ENCODE measurements around the gene IMPDH1.

IMPDH1 gene

DNA sequence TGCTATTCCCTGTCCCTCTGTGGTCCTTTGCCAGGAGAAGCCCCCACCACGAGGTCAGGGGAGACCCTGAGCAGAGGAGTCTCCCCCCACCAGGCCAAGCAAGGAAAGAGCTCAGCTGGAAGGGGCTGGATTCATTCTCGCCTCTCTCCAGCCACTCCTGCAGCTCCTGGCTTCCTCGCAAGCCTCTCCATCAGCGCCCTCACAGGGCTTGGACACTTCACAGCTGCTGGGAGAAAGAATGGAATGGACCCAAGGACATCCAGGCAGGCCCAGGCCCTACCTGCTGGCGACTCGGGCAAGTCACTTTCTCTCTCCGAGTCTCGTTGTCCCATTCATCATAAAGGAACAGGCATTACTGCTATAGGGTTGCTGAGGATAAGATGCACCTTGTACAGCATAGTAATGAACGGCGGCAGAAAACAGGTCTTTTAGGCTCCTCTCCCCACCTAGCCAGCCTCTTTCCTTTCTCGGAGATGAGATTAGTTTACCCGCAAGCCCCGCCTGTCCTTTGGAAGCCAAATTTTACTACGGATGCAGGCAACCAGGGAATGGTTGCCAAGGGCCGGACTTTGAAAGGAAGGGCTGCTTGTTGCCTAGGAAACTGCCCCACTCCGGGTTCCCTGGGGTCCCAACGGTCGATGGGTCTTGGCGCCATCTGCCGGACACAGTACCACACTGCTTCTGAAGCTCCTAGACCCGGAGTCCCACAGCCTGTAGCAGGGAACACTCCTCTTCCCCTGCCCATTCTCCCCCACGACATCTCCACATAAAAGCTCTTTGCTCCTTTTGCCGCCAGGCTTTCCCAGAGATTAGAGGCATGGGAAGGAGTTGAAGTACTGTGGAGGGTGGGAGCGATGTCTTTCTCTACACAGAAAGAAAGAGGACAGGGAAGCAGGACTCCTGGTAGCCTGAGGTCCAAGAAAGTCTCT lies 22.3 kb downstream of the IMPDH1 start:
- FAIRE-seq: no peak

DNA sequence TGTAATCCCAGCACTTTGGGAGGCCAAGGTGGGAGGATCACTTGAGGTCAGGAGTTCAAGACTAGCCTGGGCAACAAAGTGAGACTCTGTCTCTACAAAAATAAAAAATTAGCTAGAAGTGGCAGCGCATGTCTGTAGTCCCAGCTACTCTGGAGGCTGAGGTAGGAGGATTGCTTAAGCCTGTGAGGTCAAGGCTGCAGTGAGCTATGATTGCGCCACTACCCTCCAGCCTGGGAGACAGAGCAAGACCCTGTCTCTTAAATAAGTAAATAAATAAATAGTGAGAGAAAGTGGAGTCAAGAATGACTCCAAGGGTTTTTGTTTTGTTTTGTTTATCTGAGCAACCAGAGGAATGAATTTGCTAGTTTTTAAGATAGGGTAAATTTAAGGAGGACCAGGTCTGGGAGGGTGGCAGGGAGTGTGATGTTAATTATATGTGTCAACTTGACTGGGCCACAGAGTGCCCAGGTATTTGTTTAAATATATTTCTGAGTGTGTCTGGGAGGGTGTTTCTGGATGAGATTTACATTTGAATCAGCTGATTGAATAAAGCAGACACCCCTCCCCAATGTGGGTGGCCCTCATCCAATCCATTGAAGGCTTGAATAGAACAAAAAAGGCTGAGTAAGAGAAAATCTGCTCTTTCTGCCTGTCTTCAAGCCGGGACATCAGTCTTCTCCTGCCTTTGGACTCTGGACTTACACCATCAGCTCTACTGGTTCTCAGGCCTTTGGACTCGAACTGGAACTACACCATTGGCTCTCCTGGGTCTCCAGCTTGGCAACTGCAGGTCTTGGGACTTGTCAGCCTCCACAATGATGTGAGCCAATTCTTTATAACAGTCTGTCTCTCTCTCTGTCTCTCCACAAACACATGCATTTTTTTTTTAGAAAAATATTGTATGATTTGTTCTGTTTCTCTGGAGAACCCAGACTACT lies 23.5 kb downstream of the IMPDH1 start:
- FAIRE-seq: no peak

DNA sequence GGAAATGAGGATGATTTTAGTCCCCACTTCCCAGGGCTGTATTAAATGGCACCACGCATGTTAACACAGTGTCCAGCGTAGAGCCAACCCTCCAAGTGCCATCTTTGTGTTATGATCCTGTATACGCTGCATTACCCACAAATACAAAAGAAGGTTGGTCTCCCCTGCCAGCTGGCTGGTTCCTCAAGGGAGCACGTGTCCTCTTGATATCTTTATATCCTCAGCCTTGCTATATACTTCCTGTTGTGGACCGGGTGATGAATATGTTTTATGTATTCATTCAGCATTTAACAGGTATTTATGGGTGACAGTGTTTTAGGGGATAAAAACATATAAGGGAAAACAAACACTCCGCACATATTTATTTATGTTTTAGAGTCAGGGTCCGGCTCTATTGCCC lies 25.1 kb downstream of the IMPDH1 start:
- FAIRE-seq: no peak

DNA sequence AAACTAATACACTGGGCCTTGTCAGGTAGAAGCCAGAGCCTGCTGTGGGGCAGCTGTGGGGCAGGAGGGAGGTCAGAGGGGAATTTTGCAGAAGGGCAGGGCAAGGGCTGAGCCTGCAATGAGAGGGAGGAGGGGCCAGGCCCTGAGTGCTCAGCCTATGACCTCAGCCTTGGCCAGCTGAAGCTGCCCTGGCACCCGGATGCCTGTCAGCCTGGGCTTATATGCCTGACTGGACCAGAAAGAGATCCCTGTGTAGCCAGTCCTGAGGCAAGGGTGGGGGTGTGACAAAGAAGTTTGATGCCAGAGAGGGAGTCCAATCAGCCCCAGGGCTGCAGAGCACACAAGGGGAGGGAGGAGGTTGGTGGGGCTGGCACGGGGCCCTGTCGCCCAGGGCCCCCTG lies 26.0 kb downstream of the IMPDH1 start:
- FAIRE-seq: no peak

DNA sequence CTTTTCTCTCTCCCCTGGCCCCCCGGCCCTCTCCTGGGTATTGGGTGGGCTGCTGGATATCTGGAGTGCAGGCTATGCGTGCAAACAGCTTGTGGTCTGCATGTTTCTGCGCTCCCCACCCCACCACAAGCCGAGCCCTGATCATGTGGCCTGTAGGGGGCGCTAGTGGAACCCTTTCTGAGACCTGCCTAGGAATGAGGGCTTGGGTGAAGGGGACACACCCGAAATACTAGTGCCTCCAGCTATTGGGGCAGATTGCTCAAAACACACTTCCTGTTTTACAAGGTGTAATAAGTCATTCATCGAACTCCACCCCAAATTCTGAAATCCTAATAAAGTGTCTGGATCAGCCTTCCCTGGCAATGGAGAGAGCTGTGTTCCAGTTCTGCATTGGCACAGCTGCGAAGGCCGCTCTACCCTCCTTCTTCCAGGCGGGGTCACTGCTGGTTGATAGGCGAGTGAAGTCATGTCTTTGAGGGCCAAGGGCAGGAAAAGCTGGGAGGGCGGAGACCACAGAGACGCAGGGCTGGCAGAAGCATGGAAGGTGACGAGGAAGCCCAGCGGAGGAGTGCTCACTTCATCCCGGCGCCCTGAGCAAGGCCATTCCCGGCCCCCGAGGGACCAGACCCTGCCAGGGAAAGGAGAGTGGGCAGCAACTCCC lies 28.5 kb downstream of the IMPDH1 start:
- FAIRE-seq: no peak

DNA sequence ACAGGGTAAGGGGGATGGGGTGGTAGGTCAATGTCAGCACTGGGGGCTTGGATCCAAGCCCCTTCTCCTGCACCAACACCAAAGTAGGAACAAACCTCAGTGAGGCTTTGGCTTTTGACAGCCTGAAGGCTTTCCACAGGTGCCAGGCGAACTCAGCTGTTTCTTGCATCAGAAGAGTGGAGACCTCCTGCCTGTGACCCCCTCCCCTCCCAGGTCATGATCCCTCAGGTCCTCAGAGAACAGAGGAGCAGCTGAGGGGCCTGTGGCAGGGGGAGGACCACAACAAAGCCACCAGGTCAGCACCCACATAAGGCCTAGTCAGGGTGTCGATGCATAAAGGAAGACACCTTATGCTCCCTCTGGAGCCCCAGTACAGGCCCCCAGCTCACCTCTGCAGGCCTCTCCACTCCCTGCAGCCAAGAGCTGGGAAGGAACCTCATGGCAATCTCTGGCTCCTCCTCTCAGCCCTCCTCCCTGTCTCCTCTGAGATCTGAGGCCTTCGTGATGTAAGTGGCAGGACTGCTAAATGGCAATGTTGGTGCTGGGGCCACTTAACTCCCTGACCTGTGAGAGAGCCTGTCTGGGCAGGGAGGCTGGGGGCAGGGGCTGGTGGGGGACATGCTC lies 29.2 kb downstream of the IMPDH1 start:
- no peak for FAIRE-seq

DNA sequence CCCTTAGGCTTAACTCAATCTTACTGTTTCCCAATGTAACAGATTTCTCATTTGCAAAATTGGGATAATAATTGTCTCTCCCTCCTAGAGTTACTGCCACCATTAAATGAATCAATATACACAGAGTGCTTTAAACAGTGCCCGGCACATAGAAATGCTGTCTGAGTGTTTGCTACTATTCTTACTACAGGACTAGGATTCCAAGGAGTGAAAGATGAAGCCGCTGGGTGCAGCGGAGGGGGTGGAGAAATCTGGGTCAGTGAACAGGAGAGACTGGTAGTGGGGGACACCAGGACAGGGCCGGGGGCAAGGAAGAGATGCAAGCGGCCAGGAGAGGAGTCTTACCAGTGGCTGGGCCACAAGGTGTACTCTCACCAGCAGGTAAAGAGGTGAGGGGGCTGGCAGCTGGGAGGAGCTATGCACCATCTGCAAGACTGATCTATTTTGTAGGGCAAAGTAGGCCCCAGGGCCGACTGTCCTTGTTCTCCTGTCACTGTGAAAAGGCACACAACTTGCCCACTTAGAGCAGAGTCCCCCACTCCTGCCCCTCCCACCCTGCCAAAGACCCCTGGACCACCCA lies 29.8 kb downstream of the IMPDH1 start:
- FAIRE-seq: no peak

DNA sequence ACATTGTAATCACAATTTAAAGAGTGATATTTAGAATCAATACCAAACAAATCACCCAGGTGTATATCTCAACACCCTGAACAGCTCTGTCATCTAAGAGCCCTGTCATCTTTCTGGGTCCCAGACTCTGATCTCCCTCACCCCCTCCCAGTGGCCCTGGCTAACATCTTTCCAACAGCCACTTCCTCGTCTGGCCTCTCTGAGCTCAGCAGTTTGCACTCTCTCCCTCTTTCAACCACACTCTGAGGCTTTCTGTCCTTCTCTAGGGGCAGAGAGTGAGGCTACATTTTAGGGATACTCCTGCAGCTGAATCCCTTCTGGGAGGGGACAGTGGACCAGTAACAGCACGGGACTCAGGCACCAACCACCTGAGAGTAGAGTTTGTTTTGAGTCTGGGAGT lies 31.1 kb downstream of the IMPDH1 start:
- no peak for FAIRE-seq

DNA sequence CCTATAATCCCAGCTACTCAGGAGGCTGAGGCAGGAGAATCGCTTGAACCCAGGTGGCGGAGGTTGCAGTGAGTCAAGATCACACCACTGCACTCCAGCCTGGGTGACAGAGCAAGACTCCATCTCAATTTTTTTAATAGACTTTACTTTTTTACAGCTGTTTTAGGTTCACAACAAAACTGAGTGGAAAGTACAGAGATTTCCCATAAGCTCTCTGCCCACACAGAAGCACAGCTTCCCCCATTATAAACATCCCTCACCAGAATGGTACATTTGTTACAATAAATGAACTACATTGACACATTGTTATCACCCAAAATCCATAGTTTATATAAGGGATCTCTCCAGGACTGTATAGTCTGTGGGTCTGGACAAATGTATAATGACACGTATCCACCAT lies 33.7 kb downstream of the IMPDH1 start:
- FAIRE-seq: no peak

DNA sequence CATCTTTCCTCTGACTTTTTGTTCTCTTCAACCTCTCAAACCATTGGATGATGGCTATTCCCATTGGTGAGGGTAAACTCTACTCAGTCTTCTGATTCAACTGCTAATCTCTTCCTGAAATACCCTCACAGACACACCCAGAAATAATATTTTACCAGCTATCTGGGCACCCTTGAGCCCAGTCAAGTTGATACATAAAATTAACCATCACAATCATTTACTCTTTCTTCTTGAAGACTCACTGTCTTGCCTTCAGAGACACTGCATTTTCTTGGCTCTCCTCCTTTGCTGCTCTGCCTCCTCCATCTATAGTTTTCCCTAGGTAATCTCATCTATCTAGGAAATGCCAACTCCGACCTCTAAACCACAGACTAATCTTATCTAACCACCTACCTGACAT lies 35.7 kb downstream of the IMPDH1 start:
- FAIRE-seq: no peak

DNA sequence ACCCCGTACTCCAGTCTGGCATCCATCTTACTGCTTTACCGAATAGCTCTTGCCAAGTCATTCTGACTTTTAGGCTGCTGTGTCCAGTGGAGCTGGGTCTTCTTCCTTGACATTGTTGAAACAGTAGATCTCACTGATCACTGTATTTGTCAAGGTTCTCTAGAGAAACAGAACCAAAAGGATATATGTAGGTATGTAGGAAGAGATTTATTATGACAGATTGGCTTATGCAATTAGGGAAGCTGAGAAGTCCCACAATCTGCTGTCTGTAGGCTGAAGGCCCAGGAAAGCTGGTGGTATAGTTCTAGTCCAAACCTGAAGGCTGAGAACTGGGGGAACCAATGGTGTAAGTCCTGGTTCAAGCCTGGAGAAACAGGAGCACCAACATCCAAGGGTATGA lies 36.2 kb downstream of the IMPDH1 start:
- no peak for FAIRE-seq

DNA sequence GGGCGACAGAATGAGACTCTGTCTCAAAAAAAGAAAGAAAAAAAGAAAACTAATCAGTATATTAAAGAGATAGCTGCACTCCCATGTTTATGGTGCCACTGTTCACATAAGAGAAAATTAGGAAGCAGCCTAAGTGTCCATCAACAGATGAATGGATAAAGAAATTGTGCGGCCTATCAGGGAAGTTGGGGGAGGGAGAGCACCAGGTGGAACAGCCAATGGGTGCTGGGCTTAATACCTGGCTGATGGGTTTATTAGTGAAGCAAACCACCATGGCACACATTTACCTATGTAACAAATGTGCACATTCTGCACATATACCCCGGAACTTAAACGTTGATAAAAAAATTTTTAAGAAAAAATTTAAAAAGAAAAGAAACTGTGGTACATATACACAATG lies 39.3 kb downstream of the IMPDH1 start:
- no peak for FAIRE-seq

DNA sequence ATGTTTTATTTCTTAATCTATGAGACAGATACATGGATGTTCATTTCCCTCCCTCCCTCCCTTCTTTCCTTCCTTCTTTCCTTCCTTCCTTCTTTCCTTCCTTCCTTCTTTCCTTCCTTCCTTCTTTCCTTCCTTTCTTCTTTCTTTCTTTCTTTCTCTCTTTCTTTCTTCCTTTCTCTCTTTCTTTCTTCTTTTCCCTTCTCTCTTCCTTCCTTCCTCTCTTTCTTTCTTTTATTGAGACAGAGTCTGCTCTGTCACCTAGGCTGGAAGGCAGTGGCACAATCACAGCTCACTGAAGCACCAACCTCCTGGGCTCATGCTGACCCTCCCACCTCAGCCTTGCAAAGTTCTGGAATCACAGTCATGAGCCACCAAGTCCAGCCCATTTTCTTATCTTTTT lies 42.8 kb downstream of the IMPDH1 start:
- FAIRE-seq: no peak

DNA sequence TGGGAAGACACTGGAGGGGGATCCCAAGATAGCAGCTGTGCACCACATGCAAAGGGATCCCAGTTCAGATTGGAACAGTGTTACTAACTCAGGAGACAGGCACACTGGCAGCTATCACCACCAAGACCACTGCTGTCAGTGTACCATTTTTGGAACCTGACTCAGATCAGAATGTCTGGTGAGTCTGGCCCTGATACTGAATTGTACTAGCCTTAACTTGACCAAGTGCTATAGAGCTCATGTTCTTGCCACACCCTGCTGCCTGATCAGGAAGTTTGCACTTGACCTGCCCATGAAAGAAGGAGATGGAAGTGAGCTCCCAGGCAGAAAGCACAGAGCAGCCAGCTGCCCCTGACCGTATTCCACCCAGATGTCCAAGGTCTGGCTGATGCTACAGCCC lies 43.5 kb downstream of the IMPDH1 start:
- FAIRE-seq: no peak

DNA sequence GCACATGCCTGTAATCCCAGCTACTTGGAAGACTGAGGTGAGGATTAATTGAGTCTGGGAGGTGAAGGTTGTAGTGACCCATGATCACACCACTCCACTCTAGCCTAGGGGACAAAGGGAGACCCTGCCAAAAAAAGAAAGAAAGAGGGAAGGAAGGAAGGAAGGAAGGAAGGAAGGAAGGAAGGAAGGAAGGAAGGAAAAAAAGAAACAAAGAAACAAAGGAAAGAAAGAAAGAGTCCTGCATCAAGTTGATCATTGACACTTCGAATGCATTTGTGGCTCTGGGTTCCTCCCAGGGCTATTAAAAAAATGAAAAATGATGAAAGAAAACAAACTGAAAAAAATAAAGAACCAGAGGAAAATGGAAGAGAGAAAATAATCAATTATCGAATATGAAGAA lies 44.4 kb downstream of the IMPDH1 start:
- FAIRE-seq: no peak

DNA sequence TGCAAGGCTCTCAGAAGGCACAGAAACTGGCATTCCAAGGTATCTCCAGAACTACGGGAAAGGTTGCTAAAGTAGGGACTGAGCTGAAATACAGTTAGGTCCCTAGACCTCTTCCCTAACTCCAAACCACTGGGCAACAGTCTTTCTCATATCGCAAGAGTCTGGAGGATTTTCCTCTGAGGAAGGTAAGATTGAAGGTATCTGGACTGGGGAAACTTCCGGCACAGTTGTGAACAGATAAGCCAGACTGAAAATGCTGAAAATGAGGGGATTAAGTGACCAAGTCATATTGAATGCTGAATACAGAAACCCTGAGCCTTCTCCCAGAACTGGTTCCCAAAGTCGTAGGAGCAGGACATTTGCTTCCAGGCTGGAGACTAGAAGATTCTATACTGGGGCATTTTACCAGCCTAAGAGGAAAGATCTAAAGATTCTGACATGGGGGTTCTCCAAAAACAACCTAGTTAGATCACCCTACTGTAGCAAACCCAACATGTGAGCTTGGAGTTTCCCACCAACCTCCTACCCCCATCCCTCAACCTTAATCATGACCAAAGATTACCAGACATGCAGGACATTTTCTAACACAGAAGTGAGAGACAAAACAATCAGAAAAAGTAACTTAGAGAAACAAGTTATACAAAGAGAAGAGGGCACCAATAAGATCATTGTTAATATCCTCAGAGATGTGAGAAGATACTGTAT lies 45.5 kb downstream of the IMPDH1 start:
- FAIRE-seq: no peak

DNA sequence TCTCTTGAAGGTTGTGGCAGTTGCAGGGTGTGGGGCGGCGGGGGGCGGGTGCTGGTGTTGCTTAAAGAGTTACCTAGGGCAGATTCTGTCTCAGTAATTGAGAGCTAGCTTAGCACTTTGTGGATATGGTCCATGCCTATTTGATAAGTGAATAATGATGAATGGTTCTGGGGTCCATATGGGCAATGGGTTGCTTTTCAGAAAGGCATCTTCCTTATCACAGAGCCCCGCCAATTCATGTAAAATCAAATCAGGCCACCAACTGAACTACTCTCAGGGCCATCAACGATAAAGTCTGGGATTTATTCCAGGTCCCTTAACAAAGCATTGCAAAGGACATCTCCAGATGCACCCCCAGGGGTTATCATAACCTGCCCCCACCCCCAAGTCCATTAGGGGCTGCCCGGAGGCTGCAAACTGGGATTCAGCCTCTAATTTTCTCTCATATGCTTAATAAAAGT lies 46.5 kb downstream of the IMPDH1 start:
- FAIRE-seq: no peak

DNA sequence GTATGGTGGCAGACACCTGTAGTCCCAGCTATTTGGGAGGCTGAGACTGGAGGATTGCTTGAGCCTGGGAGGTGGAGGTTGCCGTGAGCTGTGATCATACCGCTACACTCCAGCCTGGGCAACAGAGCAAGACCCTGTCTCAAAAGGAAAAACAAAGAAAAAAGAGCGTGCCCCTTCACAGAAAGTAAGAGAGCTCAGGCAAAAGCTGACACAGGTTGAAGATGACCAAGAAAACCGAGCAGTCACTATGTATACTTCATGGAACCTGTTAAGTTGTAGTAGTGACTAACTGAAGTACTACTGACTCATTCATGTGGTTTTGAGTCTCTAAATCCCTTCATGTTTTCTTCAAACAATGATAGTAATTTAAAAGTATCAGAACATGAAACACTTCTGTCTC lies 47.1 kb downstream of the IMPDH1 start:
- FAIRE-seq: no peak

DNA sequence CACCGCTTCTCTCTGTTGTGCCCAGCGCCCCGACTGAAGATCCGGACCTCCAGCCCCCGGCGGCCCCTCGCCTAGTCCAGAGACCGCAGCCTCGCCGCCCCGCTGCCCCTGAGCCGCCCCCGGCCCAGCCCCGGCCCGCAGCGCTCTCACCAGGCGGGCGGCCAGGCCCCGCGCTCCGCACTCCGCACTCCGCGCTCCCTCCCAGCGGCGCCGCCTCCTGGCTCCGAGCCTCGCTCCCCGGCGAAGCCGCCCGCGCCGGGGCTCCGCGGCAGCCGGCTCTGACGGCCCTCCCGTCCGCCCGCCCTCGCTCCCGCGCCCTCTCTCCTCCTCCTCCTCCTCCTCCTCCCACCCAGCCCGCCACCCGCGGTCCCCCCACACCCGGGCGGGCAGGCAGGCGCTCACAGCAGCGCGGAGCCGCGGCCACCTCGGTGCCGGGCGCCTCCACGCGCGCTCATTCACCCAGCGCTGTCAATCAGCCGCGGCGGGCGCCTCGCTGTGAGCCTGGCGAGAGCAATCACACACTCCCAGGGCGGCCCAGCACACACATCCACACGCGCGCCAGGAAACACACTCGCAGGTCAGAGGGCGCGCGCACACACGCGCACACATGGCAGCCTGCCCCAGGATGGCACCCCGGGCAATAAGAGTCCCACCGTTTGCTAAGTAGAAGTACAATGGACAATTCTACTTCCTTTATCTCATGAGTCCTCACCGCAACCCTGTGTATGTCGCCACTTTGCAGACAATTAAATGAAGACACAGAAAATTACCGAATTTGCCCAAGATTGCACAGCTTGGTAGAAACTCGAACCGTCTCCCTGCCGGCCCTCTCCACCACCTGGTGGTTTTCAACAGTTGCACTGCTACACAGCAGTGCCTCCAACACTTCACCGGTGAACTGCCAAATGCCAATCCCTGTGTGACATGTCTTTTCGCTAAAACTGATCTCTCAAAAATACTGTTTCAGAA lies 48.1 kb downstream of the IMPDH1 start, which contains the start of gene PRRT4:
PRRT4 (minus strand) TSS at position 280 of the 969 bp plus-strand sequence.
- FAIRE-seq: no peak

DNA sequence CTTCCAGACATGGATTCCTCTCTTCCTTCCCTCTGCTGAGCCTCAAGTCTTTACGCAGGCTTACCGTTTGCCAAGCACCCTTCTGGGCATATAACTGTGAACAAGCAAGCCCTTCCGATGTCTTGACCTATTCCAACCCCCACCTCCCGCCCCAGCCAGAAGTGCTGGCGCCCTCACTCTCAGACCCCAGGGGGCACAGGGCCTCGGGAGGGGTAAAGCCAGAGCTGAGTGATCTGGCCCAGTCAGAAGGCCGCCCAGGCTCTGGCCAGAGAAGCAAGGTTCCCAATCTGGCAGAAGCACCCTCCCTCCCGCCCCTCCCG lies 49.5 kb downstream of the IMPDH1 start:
- no peak for FAIRE-seq

DNA sequence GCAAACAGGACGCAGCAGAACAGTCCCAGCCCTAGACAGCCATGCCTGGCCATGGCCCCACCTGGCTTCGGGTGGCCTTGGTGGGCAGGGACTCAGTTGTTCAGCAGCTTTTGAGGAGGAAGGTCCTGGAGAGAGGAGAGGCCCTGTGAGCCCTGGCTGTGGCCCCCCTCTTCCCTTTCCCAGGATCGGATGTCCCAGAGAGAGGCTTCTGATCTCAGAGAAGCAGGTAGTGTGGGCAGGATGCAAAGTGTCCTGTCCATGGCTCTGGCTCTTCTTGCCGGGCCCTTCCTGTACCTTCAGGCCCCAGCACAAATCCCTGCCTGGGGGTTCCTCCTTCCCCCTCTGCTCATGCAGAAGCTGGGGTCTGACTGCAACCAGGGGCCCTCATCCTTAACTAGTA lies 49.8 kb downstream of the IMPDH1 start:
- FAIRE-seq: no peak
